ENCODE results near the gene LYAR. TPM values are rescaled to one million over a fixed set of nuclear protein-coding genes. Genes with fewer than 3 reads are reported as not detected.

Gene LYAR
- total RNA-seq, 6 experiments from 2014 or later, result 2.6 to 8.9 (median 5.2) TPM

DNA sequence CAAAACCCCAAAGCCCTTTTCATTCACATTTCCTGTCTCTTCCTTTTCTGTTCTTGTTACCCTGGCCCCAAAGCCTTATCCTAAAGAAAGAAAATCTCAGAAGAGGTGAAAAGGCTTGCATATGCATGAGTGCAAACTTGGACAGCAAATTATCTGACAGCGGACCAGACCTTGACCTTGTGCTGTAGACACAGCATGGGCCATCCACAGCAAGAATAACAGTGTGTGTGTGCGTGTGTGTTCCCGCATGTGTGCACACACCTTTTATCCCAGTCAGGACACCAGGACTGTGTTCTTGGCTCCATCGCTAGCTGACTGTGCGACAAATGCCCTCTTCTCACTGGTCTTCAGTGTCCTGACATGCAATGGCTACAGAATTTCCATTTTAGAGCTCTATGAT, 35.4 kb upstream of the LYAR start:
- Histone ChIP-seq H3K36me3 (peaks cover 0 to 14% (median 5%) of the 10 kb centered on the region in 4 donors), H3K4me3 (no peak overlapping the region), H3K4me1 (no peaks in the 10 kb centered on the region), H3K27me3 (no peaks in the 10 kb centered on the region), H3K9me3 (no peaks in the 10 kb centered on the region), H3K27ac (no peak overlapping the region)
- intact Hi-C loops (cut with DNase I), result no loop called here
- ATAC-seq (no peak), DNase-seq (peak in 1 of 3 donors; percentile 8)
- 62% methylated on average over 4 of the region's 5 CpGs for WGBS (ENCODE audit: insufficient coverage, low coverage, low lambda C conversion rate, missing lambda C conversion rate)
- TF ChIP-seq POLR2A (IDR thresholded peaks at IDR 0.05) (no peak), CTCF (IDR thresholded peaks at IDR 0.05) (no peak)

DNA sequence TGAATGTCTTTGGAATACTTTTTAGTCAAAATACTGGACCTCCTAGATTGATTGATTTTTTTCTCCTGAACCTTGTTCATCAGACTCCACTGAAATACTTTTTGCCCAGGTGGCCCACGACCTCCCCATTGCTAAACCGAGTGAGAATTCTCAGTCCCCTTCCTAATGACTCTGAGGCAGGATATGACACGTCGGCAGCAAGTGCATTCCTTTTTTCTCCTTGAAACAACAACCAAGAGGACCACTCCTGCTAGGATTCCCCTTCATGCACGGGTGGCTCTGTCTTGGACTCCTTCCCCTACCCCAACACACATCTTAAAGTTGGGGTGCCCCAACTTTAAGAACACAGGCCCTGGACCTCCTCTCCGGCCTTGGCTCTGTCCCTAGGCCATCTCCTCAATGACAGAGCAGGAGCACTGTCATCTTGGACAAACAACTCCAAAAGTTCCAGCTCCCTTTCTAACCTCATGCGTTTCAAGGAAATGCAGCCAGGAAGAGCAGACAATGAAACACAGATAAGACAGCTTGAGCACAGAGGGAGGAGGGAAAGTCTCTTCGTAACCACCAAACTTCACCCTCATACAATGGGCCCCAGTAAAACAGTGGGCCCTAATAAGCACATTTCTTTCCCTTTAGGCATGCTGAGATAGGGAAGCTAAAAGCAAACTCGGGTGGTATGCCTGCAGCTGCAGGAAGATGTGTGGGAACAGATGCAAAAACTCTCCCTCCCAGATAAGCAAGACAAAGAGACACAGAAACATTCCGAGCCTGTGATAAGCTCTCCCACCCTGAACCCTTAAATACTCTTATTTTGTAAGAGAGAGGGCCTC, 34.0 kb upstream of the LYAR start:
- Histone ChIP-seq H3K9me3 (no peaks in the 10 kb centered on the region), H3K4me3 (no peak overlapping the region), H3K27me3 (no peaks in the 10 kb centered on the region), H3K36me3 (peaks cover 0 to 20% (median 5%) of the 10 kb centered on the region in 4 donors), H3K4me1 (no peaks in the 10 kb centered on the region), H3K27ac (peak overlapping the region in 2 of 3 donors; percentile 13 to 45)
- intact Hi-C loops (cut with DNase I), result no loop called here
- ATAC-seq (peak; percentile 42 to 70 (median 60)), DNase-seq (peak in 1 of 3 donors; percentile 23)
- no peak for TF ChIP-seq CTCF (IDR thresholded peaks at IDR 0.05)
- no peak for TF ChIP-seq POLR2A (IDR thresholded peaks at IDR 0.05)
- 48% methylated on average over 10 of the region's 10 CpGs for WGBS (ENCODE audit: insufficient coverage, low coverage, low lambda C conversion rate, missing lambda C conversion rate)

DNA sequence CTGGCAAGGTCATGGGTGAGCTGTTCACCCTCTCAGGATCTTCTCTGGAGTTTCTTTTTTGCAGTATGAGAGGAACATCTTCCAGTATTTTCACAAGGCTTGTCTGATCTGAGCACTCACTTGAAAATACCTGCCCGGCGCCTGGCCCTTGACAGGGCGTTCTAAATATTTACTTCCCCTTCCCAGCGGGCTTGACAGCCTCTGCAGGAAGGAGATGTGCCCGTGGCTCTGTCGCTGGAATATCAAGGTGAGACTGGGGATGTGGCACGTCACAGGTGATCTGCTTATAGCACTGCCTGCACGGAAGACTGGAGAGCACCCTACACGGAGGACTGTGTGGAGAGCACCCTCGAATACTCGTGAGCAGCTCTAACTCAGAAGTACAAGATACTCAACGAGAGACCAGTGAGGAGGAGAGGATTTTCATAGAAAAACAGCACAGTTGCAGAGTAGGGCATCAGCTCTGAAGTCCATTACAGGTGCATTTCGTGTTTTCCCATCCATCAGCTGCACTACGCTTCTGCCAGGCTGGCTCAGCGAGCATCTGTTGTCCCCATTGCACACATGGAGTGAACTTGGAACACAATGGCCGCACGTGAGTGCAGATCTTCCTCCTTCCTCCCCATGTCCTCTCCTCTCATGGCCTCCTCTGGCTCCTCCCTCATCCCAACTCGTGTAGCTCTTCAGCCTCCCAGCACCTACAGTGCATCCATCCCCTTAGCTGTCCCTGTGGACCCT, 32.2 kb upstream of the LYAR start:
- no peaks in the 10 kb centered on the region for H3K9me3 ChIP-seq
- peaks cover 0 to 20% (median 5%) of the 10 kb centered on the region in 4 donors for H3K36me3 ChIP-seq
- DNase-seq (peak in 1 of 3 donors; percentile 32), ATAC-seq (no peak)
- intact Hi-C loops (cut with DNase I), result no loop called here
- no peaks in the 10 kb centered on the region for H3K27me3 ChIP-seq
- no peak overlapping the region for H3K27ac ChIP-seq
- H3K4me1 ChIP-seq, result no peaks in the 10 kb centered on the region
- H3K4me3 ChIP-seq, result no peak overlapping the region
- no peak for TF ChIP-seq CTCF (IDR thresholded peaks at IDR 0.05)
- TF ChIP-seq POLR2A (IDR thresholded peaks at IDR 0.05), result no peak
- WGBS (ENCODE audit: insufficient coverage, low coverage, low lambda C conversion rate, missing lambda C conversion rate), result 91% methylated on average over 11 of the region's 18 CpGs

- peaks cover 0 to 21% (median 6%) of the 10 kb centered on the region in 4 donors for H3K36me3 ChIP-seq
Measured at GRCh38 chr4:4320951-4321714, 31.2 kb upstream of the LYAR start.

More at GRCh38 chr4:4320951-4321714, 31.2 kb upstream of the LYAR start:
- TF ChIP-seq POLR2A (IDR thresholded peaks at IDR 0.05) (no peak), CTCF (IDR thresholded peaks at IDR 0.05) (no peak)
- 93% methylated on average over 10 of the region's 26 CpGs for WGBS (ENCODE audit: insufficient coverage, low coverage, low lambda C conversion rate, missing lambda C conversion rate)
- intact Hi-C loops (cut with DNase I), result no loop called here
- Histone ChIP-seq H3K27ac (no peak overlapping the region), H3K27me3 (no peaks in the 10 kb centered on the region), H3K4me1 (no peaks in the 10 kb centered on the region), H3K9me3 (no peaks in the 10 kb centered on the region), H3K4me3 (no peak overlapping the region)
- ATAC-seq, result no peak
- DNase-seq, result no peak

Measured in right lobe of liver (tissue), 6 donors.